Osteocyte (in vitro differentiated cells): ENCODE measurements around the gene REEP3. TPM values are rescaled to one million over a fixed set of nuclear protein-coding genes. Genes with fewer than 3 reads are reported as not detected.

Experiments used
- DNase-seq: peaks from one replicate; pipeline ENCODE4 v3.0.0; 2021; ENCODE audit warnings: mixed read lengths; ENCODE audit not compliant: unreplicated experiment; ENCODE audit errors: extremely low spot score
- H3K27ac Mint-ChIP-seq: one replicate; pipeline ENCODE4 v1.8.0; 2021; ENCODE audit warnings: mild to moderate bottlenecking, mixed read lengths; ENCODE audit not compliant: unreplicated experiment
- H3K27me3 Mint-ChIP-seq: one replicate; pipeline ENCODE4 v1.8.0; 2021; ENCODE audit warnings: mixed read lengths; ENCODE audit not compliant: unreplicated experiment
- H3K36me3 Mint-ChIP-seq: one replicate; pipeline ENCODE4 v1.8.0; 2021; ENCODE audit warnings: mixed read lengths; ENCODE audit not compliant: unreplicated experiment
- H3K4me1 Mint-ChIP-seq: one replicate; pipeline ENCODE4 v1.8.0; 2021; ENCODE audit warnings: mixed read lengths; ENCODE audit not compliant: unreplicated experiment
- H3K4me3 Mint-ChIP-seq: one replicate; pipeline ENCODE4 v1.8.0; 2021; ENCODE audit warnings: mild to moderate bottlenecking, moderate library complexity, mixed read lengths; ENCODE audit not compliant: unreplicated experiment
- H3K9me3 Mint-ChIP-seq: one replicate; pipeline ENCODE4 v1.8.0; 2021; ENCODE audit warnings: mixed read lengths; ENCODE audit not compliant: unreplicated experiment
- total RNA-seq: library from RNA; stranded (reverse); gene quantifications from 2 replicates; pipeline ENCODE4 v1.2.1, GENCODE V29; 2021
- TF ChIP-seq, protein P1 (sequence below): fragments of 200-600 bp; sonication (generic); IDR thresholded peaks from 2 replicates; pipeline ENCODE4 v1.5.0; 2021; ENCODE audit warnings: antibody characterized with exemption, mild to moderate bottlenecking, moderate library complexity

REEP3 gene
- total RNA-seq, 1 donor from 2014 or later = 85.7 TPM

GRCh38 chr10:63555330-63555729 lies 34.1 kb downstream of the REEP3 start:
- Mint-ChIP-seq H3K9me3 (no peaks in the 10 kb centered on the region), H3K27ac (peak overlapping the region; percentile 93), H3K36me3 (no peaks in the 10 kb centered on the region), H3K27me3 (no peaks in the 10 kb centered on the region), H3K4me3 (no peak overlapping the region), H3K4me1 (peaks cover 49% of the 10 kb centered on the region)
- no peak for DNase-seq
- TF ChIP-seq, protein P1, sequence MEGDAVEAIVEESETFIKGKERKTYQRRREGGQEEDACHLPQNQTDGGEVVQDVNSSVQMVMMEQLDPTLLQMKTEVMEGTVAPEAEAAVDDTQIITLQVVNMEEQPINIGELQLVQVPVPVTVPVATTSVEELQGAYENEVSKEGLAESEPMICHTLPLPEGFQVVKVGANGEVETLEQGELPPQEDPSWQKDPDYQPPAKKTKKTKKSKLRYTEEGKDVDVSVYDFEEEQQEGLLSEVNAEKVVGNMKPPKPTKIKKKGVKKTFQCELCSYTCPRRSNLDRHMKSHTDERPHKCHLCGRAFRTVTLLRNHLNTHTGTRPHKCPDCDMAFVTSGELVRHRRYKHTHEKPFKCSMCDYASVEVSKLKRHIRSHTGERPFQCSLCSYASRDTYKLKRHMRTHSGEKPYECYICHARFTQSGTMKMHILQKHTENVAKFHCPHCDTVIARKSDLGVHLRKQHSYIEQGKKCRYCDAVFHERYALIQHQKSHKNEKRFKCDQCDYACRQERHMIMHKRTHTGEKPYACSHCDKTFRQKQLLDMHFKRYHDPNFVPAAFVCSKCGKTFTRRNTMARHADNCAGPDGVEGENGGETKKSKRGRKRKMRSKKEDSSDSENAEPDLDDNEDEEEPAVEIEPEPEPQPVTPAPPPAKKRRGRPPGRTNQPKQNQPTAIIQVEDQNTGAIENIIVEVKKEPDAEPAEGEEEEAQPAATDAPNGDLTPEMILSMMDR = no peak

- Mint-ChIP-seq H3K4me3 (no peak overlapping the region), H3K27me3 (no peaks in the 10 kb centered on the region), H3K27ac (peak overlapping the region; percentile 31), H3K36me3 (peaks cover 3% of the 10 kb centered on the region), H3K9me3 (no peaks in the 10 kb centered on the region), H3K4me1 (peaks cover 41% of the 10 kb centered on the region)
- TF ChIP-seq, protein P1 = no peak
- DNase-seq = no peak
Measured at GRCh38 chr10:63558132-63558784, 37.1 kb downstream of the REEP3 start.

- H3K27me3 Mint-ChIP-seq = no peaks in the 10 kb centered on the region
- peaks cover 18% of the 10 kb centered on the region for H3K4me1 Mint-ChIP-seq
- no peak overlapping the region for H3K27ac Mint-ChIP-seq
- peaks cover 3% of the 10 kb centered on the region for H3K36me3 Mint-ChIP-seq
- H3K4me3 Mint-ChIP-seq = no peak overlapping the region
- no peak for DNase-seq
- TF ChIP-seq, protein P1 = no peak
- H3K9me3 Mint-ChIP-seq = no peaks in the 10 kb centered on the region
Measured at GRCh38 chr10:63561341-63561740, 40.1 kb downstream of the REEP3 start.

DNA sequence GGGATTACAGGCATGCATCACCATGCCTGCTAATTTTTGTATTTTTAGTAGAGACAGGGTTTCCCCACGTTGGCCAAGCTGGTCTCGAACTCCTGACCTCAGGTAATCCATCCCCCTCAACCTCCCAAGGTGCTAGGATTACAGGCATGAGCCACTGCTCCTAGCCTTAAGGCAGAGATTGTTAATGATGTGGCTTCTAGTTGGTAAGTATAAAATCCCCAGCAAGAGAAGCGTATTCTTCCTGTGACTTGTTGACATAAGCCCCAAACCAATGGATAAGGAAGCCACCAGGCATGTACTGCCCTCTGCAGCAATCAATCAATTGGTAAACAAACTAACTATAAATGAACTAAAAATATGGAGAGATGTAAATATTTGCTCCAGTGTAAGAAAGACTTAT lies 41.2 kb downstream of the REEP3 start:
- Mint-ChIP-seq H3K9me3 (no peaks in the 10 kb centered on the region), H3K27me3 (no peaks in the 10 kb centered on the region), H3K4me3 (no peak overlapping the region)

DNA sequence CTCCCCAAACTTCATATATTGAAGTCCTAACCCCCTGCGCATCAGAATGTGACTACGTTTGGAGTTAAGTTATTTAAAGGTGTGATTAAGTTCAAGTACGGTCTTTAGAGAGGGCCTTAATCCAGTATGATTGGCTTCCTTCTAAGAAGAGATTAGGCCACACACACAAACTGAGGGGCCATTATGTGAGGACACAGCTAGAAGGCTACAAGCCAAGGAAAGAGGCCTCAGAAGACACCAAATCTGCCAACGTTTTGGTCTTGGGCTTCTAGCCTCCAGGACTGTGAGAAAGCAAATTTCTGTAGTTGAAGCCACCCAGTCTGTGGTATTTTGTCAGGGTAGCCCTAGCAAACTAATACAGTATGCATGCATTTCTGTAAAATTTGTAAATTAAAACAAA lies 41.7 kb downstream of the REEP3 start:
- Mint-ChIP-seq H3K4me3 (no peak overlapping the region), H3K27me3 (no peaks in the 10 kb centered on the region), H3K9me3 (no peaks in the 10 kb centered on the region), H3K4me1 (peaks cover 14% of the 10 kb centered on the region), H3K27ac (no peak overlapping the region), H3K36me3 (peaks cover 12% of the 10 kb centered on the region)
- TF ChIP-seq, protein P1 = no peak
- DNase-seq = no peak

More for the DNA sequence above, 41.2 kb downstream of the REEP3 start:
- DNase-seq = no peak
- TF ChIP-seq, protein P1 = no peak
- H3K4me1 Mint-ChIP-seq = peaks cover 19% of the 10 kb centered on the region
- no peak overlapping the region for H3K27ac Mint-ChIP-seq
- H3K36me3 Mint-ChIP-seq = peaks cover 8% of the 10 kb centered on the region
